DND-41 (cell line): ENCODE measurements around the gene CTXN1.

Experiments
- EZH2 ChIP-seq: IDR thresholded peaks from 3 replicates; pipeline ENCODE4 v1.6.1; 2012; ENCODE audit warnings: borderline replicate concordance, low read depth, mild to moderate bottlenecking, moderate library complexity, low read length, inconsistent platforms; ENCODE audit not compliant: severe bottlenecking
- TF ChIP-seq, protein P1 (sequence below): IDR thresholded peaks from 2 replicates; pipeline ENCODE4 v1.5.1; 2012; ENCODE audit warnings: borderline replicate concordance, low read length, moderate library complexity, mild to moderate bottlenecking; ENCODE audit not compliant: poor library complexity, severe bottlenecking; ENCODE audit errors: extremely low read depth

DNA sequence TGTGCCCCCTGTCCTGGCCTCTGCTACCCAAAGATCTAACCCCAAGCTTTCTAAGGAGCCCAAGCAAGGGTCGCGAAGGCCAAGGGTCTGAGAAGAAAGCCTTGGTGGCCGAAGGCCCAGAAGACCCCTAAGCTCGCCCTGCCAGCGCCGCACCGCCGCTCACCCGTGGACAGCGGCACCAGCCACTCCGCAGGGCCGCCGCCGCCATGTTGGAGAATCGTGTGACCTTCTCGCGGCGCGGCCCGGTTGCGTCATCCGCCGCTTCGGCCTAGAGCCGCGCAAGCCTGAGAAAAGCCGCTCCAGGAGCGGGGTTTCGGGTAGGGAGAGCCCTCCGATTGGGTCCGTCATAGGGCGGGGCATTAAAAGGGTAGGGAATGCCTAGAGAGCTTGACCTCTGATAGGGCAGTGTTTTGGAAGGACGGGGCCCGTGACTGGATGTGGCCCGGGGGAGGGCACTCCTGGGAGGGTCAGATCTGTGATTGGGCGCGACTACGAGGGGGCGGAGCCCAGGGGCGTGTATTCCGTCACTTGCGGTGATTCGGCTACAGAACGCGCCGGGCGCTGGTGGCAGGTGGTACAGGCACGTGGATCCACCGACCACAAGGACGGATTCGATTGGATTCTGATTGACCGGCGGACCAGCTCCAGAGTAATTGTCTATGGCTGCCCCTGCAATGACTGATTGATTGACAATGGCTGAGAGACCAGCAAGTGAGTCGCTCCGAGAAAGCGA, 17.7 kb upstream of the CTXN1 start, which contains the start of gene TIMM44:
- TF ChIP-seq, protein P1, sequence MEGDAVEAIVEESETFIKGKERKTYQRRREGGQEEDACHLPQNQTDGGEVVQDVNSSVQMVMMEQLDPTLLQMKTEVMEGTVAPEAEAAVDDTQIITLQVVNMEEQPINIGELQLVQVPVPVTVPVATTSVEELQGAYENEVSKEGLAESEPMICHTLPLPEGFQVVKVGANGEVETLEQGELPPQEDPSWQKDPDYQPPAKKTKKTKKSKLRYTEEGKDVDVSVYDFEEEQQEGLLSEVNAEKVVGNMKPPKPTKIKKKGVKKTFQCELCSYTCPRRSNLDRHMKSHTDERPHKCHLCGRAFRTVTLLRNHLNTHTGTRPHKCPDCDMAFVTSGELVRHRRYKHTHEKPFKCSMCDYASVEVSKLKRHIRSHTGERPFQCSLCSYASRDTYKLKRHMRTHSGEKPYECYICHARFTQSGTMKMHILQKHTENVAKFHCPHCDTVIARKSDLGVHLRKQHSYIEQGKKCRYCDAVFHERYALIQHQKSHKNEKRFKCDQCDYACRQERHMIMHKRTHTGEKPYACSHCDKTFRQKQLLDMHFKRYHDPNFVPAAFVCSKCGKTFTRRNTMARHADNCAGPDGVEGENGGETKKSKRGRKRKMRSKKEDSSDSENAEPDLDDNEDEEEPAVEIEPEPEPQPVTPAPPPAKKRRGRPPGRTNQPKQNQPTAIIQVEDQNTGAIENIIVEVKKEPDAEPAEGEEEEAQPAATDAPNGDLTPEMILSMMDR, result no peak
- no peak for TF ChIP-seq EZH2
